Cortex of kidney (tissue), 1 donor: Measurements from ENCODE around the gene FBXL3.
"Not testable (repeated sequence)": the region's sequence is repeated elsewhere in the genome, so short reads cannot be mapped to it uniquely, and the experiment has no call there.

ENCODE experiments used
- DNase-seq: peaks from one replicate; lab custom pipeline; 2025; lab: John Stamatoyannopoulos, UW

FBXL3 gene

GRCh38 chr13:76983676-76984075 lies 43.3 kb downstream of the FBXL3 start:
- no peak for DNase-seq

- no peak for DNase-seq
Observed at GRCh38 chr13:76982061-76982460, 44.9 kb downstream of the FBXL3 start.

GRCh38 chr13:76980075-76980718 lies 46.8 kb downstream of the FBXL3 start:
- no peak for DNase-seq

- no peak for DNase-seq
Observed at GRCh38 chr13:76976929-76977328, 50.0 kb downstream of the FBXL3 start.

GRCh38 chr13:76976490-76976889 lies 50.5 kb downstream of the FBXL3 start:
- no peak for DNase-seq

GRCh38 chr13:76975863-76976262 lies 51.1 kb downstream of the FBXL3 start:
- no peak for DNase-seq

GRCh38 chr13:76974618-76974975 lies 52.4 kb downstream of the FBXL3 start:
- no peak for DNase-seq

- DNase-seq = no peak
Observed at GRCh38 chr13:76973920-76974617, 52.9 kb downstream of the FBXL3 start.

GRCh38 chr13:76971851-76972829 lies 54.8 kb downstream of the FBXL3 start:
- no peak for DNase-seq

- no peak for DNase-seq
Observed at GRCh38 chr13:76971215-76971614, 55.7 kb downstream of the FBXL3 start.

GRCh38 chr13:76969488-76970365 lies 57.2 kb downstream of the FBXL3 start:
- DNase-seq = no peak

- DNase-seq = no peak
Observed at GRCh38 chr13:76968041-76968440, 58.9 kb downstream of the FBXL3 start.

GRCh38 chr13:76967031-76967430 lies 59.9 kb downstream of the FBXL3 start:
- DNase-seq = no peak

GRCh38 chr13:76965759-76966421 lies 61.1 kb downstream of the FBXL3 start:
- no peak for DNase-seq

- DNase-seq = not testable (repeated sequence)
Observed at GRCh38 chr13:76959734-76960133, 67.2 kb downstream of the FBXL3 start.

GRCh38 chr13:76958841-76959432 lies 68.0 kb downstream of the FBXL3 start:
- DNase-seq = no peak

GRCh38 chr13:76955661-76956060 lies 71.3 kb downstream of the FBXL3 start:
- no peak for DNase-seq
